OCI-M2 (cell line): ENCODE measurements around the gene MITF.
"Not testable (repeated sequence)": the region's sequence is repeated elsewhere in the genome, so short reads cannot be mapped to it uniquely, and the experiment has no call there.

Experiments used
- DNase-seq: peaks from one replicate; lab custom pipeline; 2025; ENCODE audit not compliant: unreplicated experiment; lab: John Stamatoyannopoulos, UW

MITF gene

DNA sequence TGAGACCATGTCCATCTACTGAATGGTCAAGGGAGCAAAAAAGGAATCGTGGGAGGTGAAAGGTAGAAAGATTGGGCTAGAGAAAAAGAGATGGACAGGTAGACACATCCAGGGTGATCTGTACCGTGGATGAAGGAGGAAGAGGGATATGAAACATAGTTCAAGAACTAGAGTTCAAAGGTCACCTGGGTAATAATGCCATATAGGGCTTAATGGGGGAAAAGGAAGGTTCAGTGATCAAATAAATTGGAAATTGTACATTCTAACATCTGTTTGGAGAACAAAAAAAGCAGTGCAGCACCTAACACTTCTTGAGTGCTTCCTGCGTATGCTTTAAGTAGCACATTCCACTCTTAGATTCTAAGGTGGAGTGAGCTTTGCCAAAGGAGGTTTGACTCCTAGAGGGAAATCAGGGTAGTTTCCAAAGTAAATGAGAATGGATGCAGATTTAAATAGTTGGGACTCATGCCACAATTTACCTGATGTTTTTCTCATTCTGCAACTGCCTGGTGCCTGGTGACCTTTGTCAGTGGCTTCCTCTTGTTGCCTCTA, 46.6 kb downstream of the MITF start:
- DNase-seq, result no peak

DNA sequence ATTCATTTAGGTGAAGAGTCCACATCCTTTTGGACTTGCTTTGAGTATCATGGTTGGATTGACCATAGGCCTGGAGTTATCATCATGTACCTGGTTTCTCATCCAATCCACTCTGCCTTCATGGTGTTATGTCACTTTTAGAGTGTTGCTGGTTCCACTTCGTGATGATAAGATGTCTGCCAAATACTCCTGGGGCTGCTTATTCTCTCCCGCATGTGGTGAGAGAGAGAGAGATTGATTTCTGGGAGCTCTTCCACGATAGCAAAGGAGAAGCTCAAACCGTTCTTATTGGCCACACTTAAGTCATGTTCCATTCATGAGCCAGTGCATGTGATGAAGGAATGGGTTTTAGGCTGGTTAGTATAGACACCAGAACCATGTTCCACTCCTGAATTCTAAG, 47.6 kb downstream of the MITF start:
- DNase-seq, result no peak

DNA sequence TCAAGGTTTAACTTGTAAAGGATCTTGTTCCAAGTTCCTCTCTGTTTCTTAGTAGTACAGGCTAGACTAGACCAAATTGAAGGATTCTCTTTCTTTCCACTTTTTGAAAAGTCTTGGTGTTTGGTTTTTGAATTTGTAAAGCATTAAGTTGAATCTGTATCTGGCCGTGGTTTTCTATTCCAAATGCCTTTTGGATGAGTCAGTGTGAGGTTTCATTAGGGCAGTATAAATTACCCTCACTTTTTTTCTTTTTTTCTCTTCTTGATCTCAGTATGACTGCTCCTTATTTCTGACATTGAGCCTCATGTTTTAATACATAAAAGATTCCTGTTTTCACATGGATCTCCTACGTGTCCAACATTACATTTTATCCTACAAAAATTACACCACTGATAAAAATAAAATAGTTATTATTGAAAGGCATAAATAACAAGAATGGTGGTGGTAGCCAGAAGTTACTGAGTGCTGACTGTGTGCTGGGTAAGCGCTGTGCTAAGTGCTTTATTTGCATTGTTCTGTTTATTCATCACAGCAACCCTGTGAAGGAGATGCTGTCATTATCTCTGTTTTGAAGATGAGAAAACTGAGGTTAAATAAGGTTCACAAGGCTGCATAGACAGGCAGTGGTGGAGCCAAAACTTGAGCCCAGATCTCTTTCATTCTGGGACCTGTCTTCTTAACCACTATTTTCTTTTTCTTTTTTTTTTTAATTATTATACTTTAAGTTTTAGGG, 48.3 kb downstream of the MITF start:
- no peak for DNase-seq

GRCh38 chr3:69791106-69791505, 51.8 kb downstream of the MITF start:
- no peak for DNase-seq

- DNase-seq, result peak; percentile 73
Measured at GRCh38 chr3:69791919-69792399, 52.7 kb downstream of the MITF start.

GRCh38 chr3:69796126-69796525, 56.9 kb downstream of the MITF start:
- not testable (repeated sequence) for DNase-seq

GRCh38 chr3:69803681-69804270, 64.5 kb downstream of the MITF start:
- no peak for DNase-seq

DNA sequence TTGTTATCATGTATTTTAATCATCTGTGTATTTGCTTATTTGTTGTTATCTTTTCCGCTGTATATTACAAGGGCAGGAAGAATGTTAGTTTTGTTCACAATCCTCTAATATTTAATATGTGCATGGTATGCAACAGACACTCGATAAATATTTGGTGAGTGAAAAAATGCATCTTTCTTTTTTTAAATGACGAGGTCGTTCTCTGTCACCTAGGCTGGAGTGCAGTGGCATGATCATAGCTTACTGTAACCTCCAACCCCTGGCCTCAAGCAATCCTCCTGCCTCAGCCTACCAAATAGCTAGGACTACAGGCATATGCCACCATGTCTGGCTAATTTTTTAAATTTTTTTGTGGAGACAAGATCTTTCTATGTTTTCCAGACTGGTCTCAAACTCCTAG, 66.2 kb downstream of the MITF start:
- no peak for DNase-seq

DNA sequence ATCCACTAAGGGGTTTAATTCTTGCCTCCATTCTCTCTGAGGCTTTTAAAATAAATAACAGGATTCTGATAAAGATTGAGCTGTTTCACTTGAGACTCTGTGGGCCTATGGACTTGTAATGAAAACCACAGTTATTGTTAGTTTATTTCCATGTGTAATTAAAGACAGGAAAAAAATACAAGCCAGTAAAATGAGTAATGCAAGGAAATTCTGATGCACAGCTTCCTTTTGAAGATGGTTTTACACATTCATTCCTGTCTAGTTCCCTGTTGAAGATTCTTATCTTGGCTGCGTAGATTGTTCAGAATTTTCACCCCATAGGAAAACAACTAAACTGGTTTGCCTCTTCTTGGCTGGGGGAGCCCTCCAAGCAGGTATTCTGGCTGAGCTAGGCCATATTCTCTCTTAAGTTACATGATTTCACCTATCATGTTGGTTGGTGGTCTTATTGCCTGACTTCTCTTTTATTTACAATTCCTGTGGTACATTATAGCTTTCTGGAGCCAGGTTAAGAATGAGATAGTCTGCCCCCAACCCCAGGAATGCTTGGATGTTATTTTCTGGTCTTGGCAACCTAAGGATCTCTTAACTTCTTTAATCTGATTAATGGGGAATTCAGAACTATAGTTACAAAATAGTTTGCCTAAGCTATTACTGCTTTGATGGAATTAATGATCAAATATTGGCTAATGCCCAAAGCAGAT, 67.6 kb downstream of the MITF start:
- no peak for DNase-seq

GRCh38 chr3:69807674-69808073, 68.4 kb downstream of the MITF start:
- DNase-seq, result no peak

DNA sequence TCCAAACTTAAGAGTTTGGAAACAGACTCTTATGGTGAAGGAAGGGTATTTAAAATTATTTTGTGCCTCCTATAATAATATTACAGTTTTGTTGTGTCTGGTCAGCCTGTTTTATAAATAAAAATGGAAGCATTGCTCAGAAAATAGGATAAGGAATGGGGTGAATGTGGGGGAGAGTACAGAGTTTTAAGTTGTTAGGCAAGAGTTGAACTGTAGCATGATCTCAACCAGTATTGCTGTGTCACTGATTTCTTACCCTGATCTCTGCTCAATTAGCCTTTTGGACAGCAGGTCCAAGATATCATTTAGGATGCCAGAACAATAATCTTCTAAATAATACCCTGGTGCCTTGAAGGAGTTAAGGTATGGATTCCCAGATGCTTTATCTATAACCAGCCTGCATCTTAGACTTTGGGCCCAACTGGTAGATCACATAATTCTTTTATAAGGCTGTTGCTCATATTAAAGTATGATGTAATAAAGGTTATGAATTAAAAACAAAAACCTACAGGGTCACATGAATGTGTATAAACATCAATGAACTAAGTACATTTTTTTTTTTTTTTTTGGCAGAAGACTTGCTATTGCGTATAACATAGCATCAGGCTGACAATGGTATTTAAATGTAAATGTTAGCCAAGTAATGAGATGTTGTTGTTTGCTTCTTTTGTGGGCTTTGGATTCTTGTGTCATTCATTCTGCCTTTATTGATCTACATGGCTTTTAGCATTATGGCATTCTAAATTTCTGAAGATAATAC, 70.0 kb downstream of the MITF start:
- no peak for DNase-seq

DNA sequence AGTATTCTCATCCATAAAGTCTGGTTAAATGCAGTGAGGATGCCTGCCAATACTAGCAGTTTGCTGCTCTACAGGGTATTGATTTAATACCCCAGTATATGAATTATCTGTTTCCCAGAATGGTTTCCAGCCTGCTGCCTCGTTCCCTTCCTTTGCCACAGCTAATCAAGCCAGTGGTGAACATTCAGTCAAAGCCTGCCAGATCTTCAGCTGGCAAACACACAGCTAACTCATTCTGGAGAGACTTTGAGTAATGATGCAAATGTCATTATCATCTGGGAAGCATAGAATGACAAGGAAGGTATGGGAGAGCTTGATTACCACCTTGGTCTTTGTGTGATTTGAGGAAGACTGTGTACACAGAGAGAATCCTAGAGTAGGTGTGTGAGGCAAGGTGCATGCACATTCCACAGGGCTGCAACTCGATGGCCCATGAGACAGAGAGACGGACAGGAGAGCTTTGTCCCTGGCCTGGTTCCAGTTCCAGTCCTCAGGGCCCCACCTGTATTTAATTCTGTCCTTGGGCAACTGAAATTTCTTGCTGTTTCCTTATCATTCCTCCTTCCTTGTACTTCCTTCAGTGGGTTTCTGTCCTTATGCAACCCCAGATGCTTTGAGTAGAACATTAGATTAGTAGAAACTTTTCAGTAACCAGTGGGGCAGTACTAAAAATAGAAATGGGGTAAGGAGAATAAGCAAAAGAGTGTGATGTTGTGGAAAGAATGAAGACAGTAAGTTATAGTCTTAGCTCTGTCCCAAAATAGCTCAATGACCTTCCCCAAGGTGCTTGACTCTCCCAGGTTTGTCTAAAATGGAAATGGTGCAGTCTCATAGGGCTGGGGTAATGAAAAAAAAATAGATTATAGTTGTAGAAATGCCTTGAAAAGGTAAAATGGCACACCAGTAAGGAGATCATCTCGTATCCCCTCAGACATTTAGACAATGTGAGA, 72.5 kb downstream of the MITF start:
- DNase-seq, result no peak

DNA sequence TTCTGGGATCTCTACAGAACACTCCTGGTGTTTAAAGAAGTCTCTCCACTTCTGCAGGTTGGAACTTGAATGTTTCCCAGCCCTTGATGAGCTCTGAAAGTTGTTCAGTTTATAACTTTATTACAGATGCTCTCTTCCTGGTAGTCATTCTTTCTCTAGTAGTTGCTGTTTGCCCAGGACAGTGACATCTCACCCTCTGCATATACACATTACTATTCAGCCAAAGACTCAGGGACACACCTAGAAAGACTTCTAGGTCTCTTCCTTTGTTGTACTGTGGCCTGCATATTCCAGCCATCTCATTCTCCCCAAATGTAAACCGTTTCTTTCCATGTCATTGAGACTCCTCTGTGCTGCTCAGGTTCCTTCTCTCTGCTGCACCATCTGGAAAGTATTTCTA, 76.7 kb downstream of the MITF start:
- DNase-seq, result no peak

GRCh38 chr3:69817988-69818387, 78.7 kb downstream of the MITF start:
- DNase-seq, result no peak

DNA sequence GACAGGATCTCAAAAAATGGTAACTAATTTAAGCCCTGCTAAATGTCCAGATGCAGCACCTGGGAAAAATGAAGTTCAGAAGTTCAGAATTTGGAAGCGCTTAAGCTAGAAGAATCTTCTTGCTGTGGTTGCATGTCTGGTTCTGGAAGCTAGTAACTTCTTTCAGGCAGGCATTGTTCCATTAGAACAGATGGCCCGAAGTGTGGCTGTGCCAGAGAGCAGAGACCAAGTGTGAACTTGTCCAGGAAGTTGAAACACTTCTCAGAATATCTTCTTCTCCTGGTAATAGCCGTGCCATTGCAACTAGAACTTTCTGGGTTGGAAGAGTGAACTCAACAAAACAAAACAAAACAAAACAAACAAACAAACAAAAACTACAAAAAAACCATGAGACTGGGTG, 80.0 kb downstream of the MITF start:
- DNase-seq, result no peak

GRCh38 chr3:69821133-69821532, 81.9 kb downstream of the MITF start:
- no peak for DNase-seq

DNA sequence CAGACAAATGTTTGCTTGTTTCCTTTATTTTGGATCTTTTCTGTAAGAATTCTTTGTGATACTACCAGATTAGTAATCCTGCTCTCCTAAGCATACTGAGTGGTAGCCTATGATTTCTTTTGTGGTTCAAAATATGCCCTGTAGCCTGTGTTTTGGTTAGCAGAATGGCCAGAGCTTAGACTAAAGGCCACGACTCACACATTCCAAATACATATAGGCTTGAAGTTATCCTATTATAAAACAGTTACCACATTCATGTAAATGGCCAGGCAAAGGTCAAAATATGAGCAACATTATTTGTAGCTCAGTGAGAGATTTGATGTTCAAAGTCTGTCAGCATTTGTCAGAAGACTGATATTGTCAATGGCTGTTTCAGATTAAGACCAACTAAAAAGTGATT, 84.5 kb downstream of the MITF start:
- DNase-seq, result no peak

- DNase-seq, result no peak
Measured at GRCh38 chr3:69825446-69825845, 86.2 kb downstream of the MITF start.

DNA sequence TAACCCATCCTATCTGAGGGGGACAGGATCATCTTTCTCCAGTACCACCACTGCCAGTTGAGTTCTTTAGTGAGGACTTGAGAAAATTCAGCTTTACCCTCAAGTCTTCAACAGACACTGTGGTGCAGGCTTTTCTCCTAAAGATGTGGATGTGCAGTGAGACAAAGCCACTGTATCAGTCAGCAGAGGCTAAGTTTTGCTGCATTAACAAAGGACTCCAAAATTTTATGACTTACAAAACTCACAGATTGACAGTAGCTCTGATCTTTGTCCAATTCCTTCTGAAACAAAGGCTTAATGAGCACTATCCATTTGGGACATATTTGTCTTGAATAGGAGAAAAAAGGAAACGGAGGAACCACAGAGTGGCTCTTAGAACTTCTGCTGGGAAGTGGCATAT, 87.9 kb downstream of the MITF start:
- DNase-seq, result no peak

DNA sequence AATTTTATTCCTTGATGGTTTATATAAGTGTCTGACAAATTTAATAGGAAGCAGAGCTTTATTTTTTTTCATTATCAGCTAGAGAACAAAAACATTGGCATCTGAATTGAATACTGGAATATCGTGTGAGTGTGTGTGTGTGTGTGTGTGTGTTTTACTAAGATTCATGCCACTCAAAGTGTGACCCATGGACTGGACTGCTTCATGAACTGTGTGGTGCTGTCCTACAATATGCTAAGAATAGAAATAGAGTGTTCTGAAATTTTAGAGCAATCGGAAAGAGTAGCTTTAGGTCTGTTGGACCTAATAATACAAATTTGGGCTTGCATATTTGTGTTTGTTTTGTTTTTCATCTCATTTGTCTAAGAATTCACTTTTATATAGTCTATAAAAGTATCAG, 89.6 kb downstream of the MITF start:
- no peak for DNase-seq
